HepG2 (cell line): ENCODE results near the gene SMCHD1. TPM values are rescaled to one million over a fixed set of nuclear protein-coding genes. Genes with fewer than 3 reads are reported as not detected.
A peak's percentile ranks its signal among the peaks of the same experiment; 100 is the strongest.

Source experiments
- ATAC-seq: fragments of 200-7000 bp; cut with Tn5 transposase; 3 replicates; pipeline ENCODE4 v1.9.1; 2020; ENCODE audit warnings: mild to moderate bottlenecking, moderate library complexity
- BruUV-seq: library from RNA; stranded (reverse); fragments of 400-500 nt; replicated peaks from 2 replicates; lab custom pipeline; 2021; lab: Mats Ljungman, UMichigan
- CTCF ChIA-PET: fragments of 300-600 bp; formaldehyde crosslinking; extraction: SDS; loops from one replicate; lab custom pipeline; 2021; ENCODE audit warnings: low total read pairs, inconsistent platforms, low intra/inter-chr PET ratio; lab: Yijun Ruan, JAX
- POLR2A ChIA-PET: fragments of 350-600 bp; sonication (Branson Sonifier 250); formaldehyde crosslinking; loops from one replicate; lab custom pipeline; 2020; ENCODE audit warnings: antibody characterized with exemption, inconsistent platforms; lab: Yijun Ruan, JAX
- DNase-seq: peaks from one replicate; pipeline ENCODE4 v3.0.0-alpha.2; 2015; ENCODE audit warnings: low spot score
- FAIRE-seq: peaks from 3 replicates; lab custom pipeline; 2011; peaks lifted over from hg19 to GRCh38; lab: Jason Lieb, UNC
- H2AFZ ChIP-seq: one replicate; pipeline ENCODE4 v1.6.1; 2011; ENCODE audit warnings: low read length, inconsistent platforms
- H3K27ac ChIP-seq: fragments of 300-600 bp; 3 replicates; pipeline ENCODE4 v1.8.0; 2011; ENCODE audit warnings: mixed run types, mild to moderate bottlenecking, mixed read lengths, low read length, inconsistent platforms; ENCODE audit not compliant: insufficient read depth; ENCODE audit errors: extremely low read length
- H3K27me3 ChIP-seq, 2 experiments: fragments of 200-600 bp in 1 of 2; 2 replicates in 1 of 2; 3 replicates in 1 of 2; pipeline versions ENCODE4 v1.6.0 to v1.8.0; 2011; ENCODE audit warnings: low read length in 2 of 2, mild to moderate bottlenecking in 2 of 2, moderate library complexity in 2 of 2, inconsistent platforms in 1 of 2; ENCODE audit not compliant: insufficient read depth in 2 of 2, control insufficient read depth in 1 of 2
- H3K36me3 ChIP-seq, 2 experiments: fragments of 200-600 bp in 1 of 2; replicated peaks in 1 of 2; 2 replicates in 1 of 2; 3 replicates in 1 of 2; pipeline versions ENCODE4 v1.5.1 to v1.8.0; 2011; ENCODE audit warnings: low read length in 2 of 2, inconsistent platforms in 1 of 2; ENCODE audit not compliant: insufficient read depth in 2 of 2, control insufficient read depth in 1 of 2
- H3K4me1 ChIP-seq: 2 replicates; pipeline ENCODE4 v1.5.1; 2012; ENCODE audit warnings: low read length, inconsistent platforms; ENCODE audit not compliant: insufficient read depth
- H3K4me2 ChIP-seq: 2 replicates; pipeline ENCODE4 v1.6.0; 2011; ENCODE audit warnings: low read depth, low read length, inconsistent platforms
- H3K4me3 ChIP-seq, 3 experiments: fragments of 200-600 bp in 1 of 3; sonication (generic), shearing (Covaris generic) in 1 of 3; replicated peaks in 1 of 3; 2 replicates each; pipeline ENCODE4 v1.5.1; 2011 to 2016; ENCODE audit warnings: low read length in 3 of 3, inconsistent platforms in 2 of 3, low read depth in 2 of 3, mild to moderate bottlenecking in 2 of 3, control low read depth in 1 of 3, mixed read lengths in 1 of 3; ENCODE audit not compliant: insufficient read depth in 1 of 3
- H3K79me2 ChIP-seq: one replicate; pipeline ENCODE4 v1.6.1; 2011; ENCODE audit warnings: low read length, inconsistent platforms; ENCODE audit not compliant: insufficient read depth
- H3K9ac ChIP-seq: 2 replicates; pipeline ENCODE4 v1.6.0; 2011; ENCODE audit warnings: mild to moderate bottlenecking, low read depth, low read length, inconsistent platforms; ENCODE audit not compliant: insufficient read depth
- H3K9me3 ChIP-seq: 2 replicates; pipeline ENCODE4 v1.5.1; 2012; ENCODE audit warnings: mild to moderate bottlenecking, low read length
- H4K20me1 ChIP-seq: 2 replicates; pipeline ENCODE4 v1.6.0; 2011; ENCODE audit warnings: inconsistent platforms, mild to moderate bottlenecking, low read length, moderate library complexity; ENCODE audit not compliant: insufficient read depth
- DMTF1 ChIP-seq: sonication (generic); formaldehyde crosslinking; IDR thresholded peaks from 2 replicates; pipeline ENCODE4 v1.4.0; 2020; ENCODE audit warnings: mild to moderate bottlenecking, missing genetic modification reagents
- GATAD2A ChIP-seq: IDR thresholded peaks from 2 replicates; pipeline ENCODE4 v1.6.1; 2016
- HIC2 ChIP-seq: sonication (generic); formaldehyde crosslinking; IDR thresholded peaks from 2 replicates; pipeline ENCODE4 v1.9.0; 2022; ENCODE audit warnings: low read depth, missing genetic modification reagents
- PRMT3 ChIP-seq: sonication (generic); formaldehyde crosslinking; IDR thresholded peaks from 2 replicates; pipeline ENCODE4 v1.8.1; 2022; ENCODE audit warnings: low read depth, mild to moderate bottlenecking, moderate library complexity, missing genetic modification reagents, borderline replicate concordance
- ZNF282 ChIP-seq: fragments of 450-650 bp; IDR thresholded peaks from 2 replicates; pipeline ENCODE4 v1.6.1; 2018; ENCODE audit not compliant: partially characterized antibody
- WGBS: methylation state at CpG from one replicate; pipeline ENCODE4 v1.1.6; 2017; ENCODE audit warnings: low lambda C conversion rate; 5-methylcytosine and 5-hydroxymethylcytosine counted together
- in situ Hi-C: cut with HindIII; loops from 2 replicates; pipeline ENCODE4 v1.10.0; 2017; ENCODE audit warnings: low pct_unique_long_range_greater_than_20kb; ENCODE audit not compliant: extremely low pct_ligation_motif_present
- intact Hi-C: fragments of 100-400 bp; cut with micrococcal nuclease; formaldehyde crosslinking; loops from one replicate; pipeline ENCODE4 v1.10.0; 2022; ENCODE audit not compliant: unreplicated experiment
- polyA plus RNA-seq, 8 experiments: library from polyadenylated mRNA; depleted of rRNA in 3 of 8; stranded (reverse) in 7 of 8; unstranded in 1 of 8; fragments of >200 nt; fragmentation: Illumina TruSeq in 4 of 8; extraction: Trizol in 4 of 8; gene quantifications; 2 replicates each; pipeline versions ENCODE4 v1.2.1 to v1.2.3, GENCODE V29; 2011 to 2016; ENCODE audit warnings: low read depth in 4 of 8, missing spikeins in 1 of 8, mixed read lengths in 1 of 8; ENCODE audit not compliant: insufficient read depth in 1 of 8
- total RNA-seq, 5 experiments: library from RNA; depleted of rRNA; stranded (reverse); fragments of >200 nt; fragmentation: Illumina TruSeq; extraction: Trizol; gene quantifications; 2 replicates each; pipeline ENCODE4 v1.2.3, GENCODE V29; 2016; ENCODE audit warnings: low read depth in 1 of 5
- TF ChIP-seq, protein P1 (sequence below): sonication (generic); formaldehyde crosslinking; IDR thresholded peaks from 2 replicates; pipeline ENCODE4 v1.4.0; 2020; ENCODE audit warnings: missing genetic modification reagents, mild to moderate bottlenecking, borderline replicate concordance
- TF ChIP-seq, protein P2 (sequence below): sonication (generic); formaldehyde crosslinking; IDR thresholded peaks from 2 replicates; pipeline ENCODE4 v1.5.0; 2020; ENCODE audit warnings: mild to moderate bottlenecking, missing genetic modification reagents

SMCHD1 gene
- total and polyA plus RNA-seq, 2 of the 13 experiments (the other 11 are each of a cell fraction or from before 2014, with no cell fraction given) = 21.4 to 93.6 TPM

DNA sequence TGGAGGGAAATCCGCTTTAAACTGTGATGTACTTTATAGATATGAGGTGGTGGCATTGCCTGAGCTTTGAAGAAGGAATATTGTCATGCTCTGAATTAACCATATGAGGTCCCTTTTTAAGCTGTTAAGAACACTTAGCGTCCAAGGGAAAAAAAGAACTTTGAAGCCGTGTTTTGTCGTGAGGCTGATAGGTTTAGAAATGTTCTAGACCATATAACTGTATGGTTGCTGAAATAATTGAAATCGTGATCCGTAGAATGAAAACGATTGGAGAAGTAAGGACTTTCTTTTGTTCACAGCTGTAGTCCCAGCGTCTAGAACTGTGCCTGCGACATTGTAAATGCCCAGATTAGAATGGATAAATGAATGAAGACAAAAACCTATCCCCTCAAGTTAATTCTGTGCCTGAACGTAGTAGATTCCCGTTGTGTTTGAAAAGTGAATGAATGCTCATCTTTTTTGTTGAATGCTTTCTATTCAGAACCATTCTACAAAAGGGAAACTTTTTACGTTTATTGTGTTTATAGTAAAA lies 1.5 kb downstream of the SMCHD1 start:
- Histone ChIP-seq H3K4me3 (peak overlapping the region; percentile 88 to 91 (median 89)), H3K9me3 (no peaks in the 10 kb centered on the region), H3K79me2 (peaks cover 57% of the 10 kb centered on the region), H2AFZ (no peak overlapping the region), H3K27ac (peak overlapping the region; percentile 94), H3K9ac (peak overlapping the region; percentile 93), H3K4me1 (peaks cover 32% of the 10 kb centered on the region), H4K20me1 (peaks cover 31% of the 10 kb centered on the region), H3K27me3 (no peaks in the 10 kb centered on the region; a peak in 1 of 5 replicates), H3K4me2 (peak overlapping the region; percentile 87), H3K36me3 (peaks cover 0 to 3% of the 10 kb centered on the region in 2 experiments; a peak in 2 of 5 replicates)
- in situ Hi-C loops = no loop called here
- CTCF ChIA-PET = no interaction called here
- no peak for TF ChIP-seq ZNF282
- TF ChIP-seq PRMT3 = no peak
- TF ChIP-seq DMTF1 (CRISPR knock-in tag) = no peak
- POLR2A ChIA-PET = interaction anchor here (1.4 to 1.6 kb wide), 3 partner anchors 8 to 86 kb away, joined by 4 to 10 read pairs (median 7); partner anchors contain the start of genes METTL4 and NDC80
- BruUV-seq = no TSS peak
- no peak for ATAC-seq
- FAIRE-seq = no peak
- 1% methylated on average over 12 of the region's 12 CpGs for WGBS
- DNase-seq = no peak
- intact Hi-C loops = no loop called here

- BruUV-seq = no TSS peak
- in situ Hi-C loops = no loop called here
- TF ChIP-seq GATAD2A = 0 out of 2 replicates have a peak, but pooled peaks have one; percentile 9
- TF ChIP-seq, protein P1, sequence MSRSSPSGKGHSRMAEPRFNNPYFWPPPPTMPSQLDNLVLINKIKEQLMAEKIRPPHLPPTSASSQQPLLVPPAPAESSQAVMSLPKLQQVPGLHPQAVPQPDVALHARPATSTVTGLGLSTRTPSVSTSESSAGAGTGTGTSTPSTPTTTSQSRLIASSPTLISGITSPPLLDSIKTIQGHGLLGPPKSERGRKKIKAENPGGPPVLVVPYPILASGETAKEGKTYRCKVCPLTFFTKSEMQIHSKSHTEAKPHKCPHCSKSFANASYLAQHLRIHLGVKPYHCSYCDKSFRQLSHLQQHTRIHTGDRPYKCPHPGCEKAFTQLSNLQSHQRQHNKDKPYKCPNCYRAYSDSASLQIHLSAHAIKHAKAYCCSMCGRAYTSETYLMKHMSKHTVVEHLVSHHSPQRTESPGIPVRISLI (CRISPR knock-in tag) = peak; percentile 29; the same call in 1 of the 2 replicates
- TF ChIP-seq, protein P2, sequence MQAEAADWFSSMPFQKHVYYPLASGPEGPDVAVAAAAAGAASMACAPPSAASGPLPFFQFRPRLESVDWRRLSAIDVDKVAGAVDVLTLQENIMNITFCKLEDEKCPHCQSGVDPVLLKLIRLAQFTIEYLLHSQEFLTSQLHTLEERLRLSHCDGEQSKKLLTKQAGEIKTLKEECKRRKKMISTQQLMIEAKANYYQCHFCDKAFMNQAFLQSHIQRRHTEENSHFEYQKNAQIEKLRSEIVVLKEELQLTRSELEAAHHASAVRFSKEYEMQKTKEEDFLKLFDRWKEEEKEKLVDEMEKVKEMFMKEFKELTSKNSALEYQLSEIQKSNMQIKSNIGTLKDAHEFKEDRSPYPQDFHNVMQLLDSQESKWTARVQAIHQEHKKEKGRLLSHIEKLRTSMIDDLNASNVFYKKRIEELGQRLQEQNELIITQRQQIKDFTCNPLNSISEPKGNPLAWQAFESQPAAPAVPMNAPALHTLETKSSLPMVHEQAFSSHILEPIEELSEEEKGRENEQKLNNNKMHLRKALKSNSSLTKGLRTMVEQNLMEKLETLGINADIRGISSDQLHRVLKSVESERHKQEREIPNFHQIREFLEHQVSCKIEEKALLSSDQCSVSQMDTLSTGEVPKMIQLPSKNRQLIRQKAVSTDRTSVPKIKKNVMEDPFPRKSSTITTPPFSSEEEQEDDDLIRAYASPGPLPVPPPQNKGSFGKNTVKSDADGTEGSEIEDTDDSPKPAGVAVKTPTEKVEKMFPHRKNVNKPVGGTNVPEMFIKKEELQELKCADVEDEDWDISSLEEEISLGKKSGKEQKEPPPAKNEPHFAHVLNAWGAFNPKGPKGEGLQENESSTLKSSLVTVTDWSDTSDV (CRISPR knock-in tag) = no peak
- no peak for TF ChIP-seq HIC2 (CRISPR knock-in tag)
These were observed 2.4 kb downstream of the SMCHD1 start for GRCh38 chr18:2657788-2658458.

More at GRCh38 chr18:2657788-2658458, 2.4 kb downstream of the SMCHD1 start:
- no peak for FAIRE-seq
- peaks cover 65% of the 10 kb centered on the region for H3K79me2 ChIP-seq
- peaks cover 32% of the 10 kb centered on the region for H3K4me1 ChIP-seq
- H3K9me3 ChIP-seq = no peaks in the 10 kb centered on the region
- CTCF ChIA-PET = no interaction called here
- peak overlapping the region; percentile 88 to 91 (median 89) for H3K4me3 ChIP-seq
- POLR2A ChIA-PET = no interaction called here
- peak overlapping the region; percentile 93 for H3K9ac ChIP-seq
- peak; percentile 56 for DNase-seq
- H2AFZ ChIP-seq = no peak overlapping the region
- 33% methylated on average over 12 of the region's 12 CpGs for WGBS
- peak overlapping the region; percentile 87 for H3K4me2 ChIP-seq
- H4K20me1 ChIP-seq = peaks cover 34% of the 10 kb centered on the region
- intact Hi-C loops = no loop called here
- no peak for ATAC-seq
- H3K27ac ChIP-seq = peak overlapping the region; percentile 16
- H3K27me3 ChIP-seq = no peaks in the 10 kb centered on the region; a peak in 1 of 5 replicates
- H3K36me3 ChIP-seq = peaks cover 0 to 3% of the 10 kb centered on the region in 2 experiments; a peak in 2 of 5 replicates
